Measurements from ENCODE around the gene ACVR1. TPM values are rescaled to one million over a fixed set of nuclear protein-coding genes. Genes with fewer than 3 reads are reported as not detected.

Gene ACVR1
- total and polyA plus RNA-seq, 2 donors (not counting 3 experiments of a cell fraction or from before 2014, with no cell fraction given) = 24.8 to 33.6 TPM

DNA sequence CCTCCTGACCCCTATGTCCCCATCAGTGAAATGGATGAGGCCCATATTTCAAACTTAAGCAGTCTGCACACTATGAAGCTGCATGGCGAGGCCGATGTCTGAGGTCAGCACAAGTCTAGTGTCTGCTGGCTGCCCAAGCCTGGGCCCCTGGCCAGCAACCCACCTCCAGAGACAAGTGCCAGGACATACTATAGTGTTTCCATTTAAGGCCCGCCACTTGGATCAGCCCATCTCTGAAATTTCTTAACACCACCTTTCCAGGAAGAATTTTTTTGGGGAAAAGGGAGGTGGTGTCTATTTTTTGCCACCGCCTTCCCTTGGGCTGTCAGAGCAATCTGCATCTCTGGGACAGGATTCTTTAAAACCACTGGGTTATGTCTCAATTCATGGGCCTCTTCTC, 1.8 kb downstream of the ACVR1 start:
- CTCF ChIA-PET = interaction anchor here (0.8 to 2.6 kb wide), 3 partner anchors 8 to 150 kb away, joined by 3 to 18 read pairs (median 6); no protein-coding TSS in a partner anchor
- TF ChIP-seq EZH2 (IDR thresholded peaks at IDR 0.05; ENCODE audit: borderline replicate concordance, low read depth, low read length, severe bottlenecking) = no peak
- dilution Hi-C loops (cut with MboI; ENCODE audit: extremely low pct_ligation_motif_present, low sequenced_read_pairs) = no loop called here
- Histone ChIP-seq H3K36me3 (ENCODE audit: control insufficient read depth in 2 of 2, extremely low read depth in 1 of 2, insufficient read depth in 2 of 2, low read length in 2 of 2) (no peaks in the 10 kb centered on the region), H4K20me1 (replicated peaks; ENCODE audit: control insufficient read depth, extremely low read depth, insufficient read depth, low read length) (peaks cover 3% of the 10 kb centered on the region), H3K79me2 (ENCODE audit: control insufficient read depth, insufficient read depth, low read length) (peaks cover 57% of the 10 kb centered on the region), H3K27me3 (ENCODE audit: control insufficient read depth in 2 of 2, insufficient read depth in 2 of 2, low read length in 2 of 2) (no peaks in the 10 kb centered on the region), H3K9ac (replicated peaks; ENCODE audit: extremely low read depth, insufficient read depth, low read length) (peak overlapping the region; percentile 42), H2AFZ (ENCODE audit: low read depth, low read length) (no peak overlapping the region), H3K9me3 (replicated peaks; ENCODE audit: control insufficient read depth, insufficient read depth, low read length) (no peaks in the 10 kb centered on the region), H3K27ac (ENCODE audit: insufficient read depth, low read depth, low read length) (peak overlapping the region; percentile 6), H3K4me1 (ENCODE audit: control insufficient read depth, extremely low read depth, insufficient read depth, low read length) (peaks cover 21% of the 10 kb centered on the region), H3K9me1 (replicated peaks; ENCODE audit: control insufficient read depth, extremely low read depth, insufficient read depth, low read length) (no peaks in the 10 kb centered on the region), H3K4me2 (ENCODE audit: insufficient read depth, low read length) (peak overlapping the region; percentile 52), H3K4me3 (replicated peaks in 1 of 3; ENCODE audit: insufficient read depth in 1 of 3, low read depth in 1 of 3, low read length in 3 of 3) (peak overlapping the region in 2 of 3 experiments; percentile 64 to 95)
- POLR2A ChIA-PET = no interaction called here
- no TSS peak for BruUV-seq (replicated peaks)
- intact Hi-C loops (cut with micrococcal nuclease) = no loop called here
- peak; percentile 60 for FAIRE-seq
- DNase-seq (ENCODE audit: low read depth, low spot score) = peak; percentile 35

DNA sequence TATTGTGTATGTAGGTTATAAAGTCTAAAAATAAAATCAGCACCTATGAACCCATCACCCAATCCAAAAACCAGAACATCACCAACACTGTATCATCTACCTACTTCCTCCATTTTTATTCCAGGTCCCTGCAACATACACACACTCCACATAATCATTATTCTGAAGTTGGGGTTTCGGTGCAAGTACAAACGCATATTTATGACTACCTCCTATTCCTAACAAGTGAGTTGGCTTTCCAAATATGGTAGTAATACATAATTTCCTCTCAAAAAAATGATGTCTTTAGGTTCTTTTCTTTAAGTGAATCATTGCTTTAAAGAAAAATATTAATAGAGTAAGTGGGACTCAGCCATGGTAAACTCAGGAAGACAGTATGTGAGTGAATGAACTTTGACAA, 3.3 kb downstream of the ACVR1 start:
- dilution Hi-C loops (cut with MboI; ENCODE audit: extremely low pct_ligation_motif_present, low sequenced_read_pairs) = no loop called here
- Histone ChIP-seq H3K9ac (replicated peaks; ENCODE audit: extremely low read depth, insufficient read depth, low read length) (no peak overlapping the region), H3K27me3 (ENCODE audit: control insufficient read depth in 2 of 2, insufficient read depth in 2 of 2, low read length in 2 of 2) (no peaks in the 10 kb centered on the region), H3K36me3 (ENCODE audit: control insufficient read depth in 2 of 2, extremely low read depth in 1 of 2, insufficient read depth in 2 of 2, low read length in 2 of 2) (no peaks in the 10 kb centered on the region), H3K27ac (ENCODE audit: insufficient read depth, low read depth, low read length) (no peak overlapping the region), H3K4me3 (replicated peaks in 1 of 3; ENCODE audit: insufficient read depth in 1 of 3, low read depth in 1 of 3, low read length in 3 of 3) (no peak overlapping the region), H4K20me1 (replicated peaks; ENCODE audit: control insufficient read depth, extremely low read depth, insufficient read depth, low read length) (peaks cover 3% of the 10 kb centered on the region), H2AFZ (ENCODE audit: low read depth, low read length) (no peak overlapping the region), H3K4me1 (ENCODE audit: control insufficient read depth, extremely low read depth, insufficient read depth, low read length) (peaks cover 26% of the 10 kb centered on the region), H3K9me3 (replicated peaks; ENCODE audit: control insufficient read depth, insufficient read depth, low read length) (no peaks in the 10 kb centered on the region), H3K4me2 (ENCODE audit: insufficient read depth, low read length) (no peak overlapping the region), H3K79me2 (ENCODE audit: control insufficient read depth, insufficient read depth, low read length) (peaks cover 64% of the 10 kb centered on the region), H3K9me1 (replicated peaks; ENCODE audit: control insufficient read depth, extremely low read depth, insufficient read depth, low read length) (no peaks in the 10 kb centered on the region)
- TF ChIP-seq EZH2 (IDR thresholded peaks at IDR 0.05; ENCODE audit: borderline replicate concordance, low read depth, low read length, severe bottlenecking) (no peak), POLR2AphosphoS5 (IDR thresholded peaks at IDR 0.05; ENCODE audit: insufficient read depth, low read depth, low read length) (no peak), MYC (IDR thresholded peaks at IDR 0.05; ENCODE audit: low read depth, low read length) (no peak), JUN (IDR thresholded peaks at IDR 0.05; ENCODE audit: borderline replicate concordance, insufficient read depth, insufficient read length, low read depth) (no peak), FOS (IDR thresholded peaks at IDR 0.05; ENCODE audit: borderline replicate concordance, insufficient read depth, low read length) (no peak), POLR2A (IDR thresholded peaks at IDR 0.05; ENCODE audit: low read depth, low read length) (no peak), GATA2 (IDR thresholded peaks at IDR 0.05; ENCODE audit: insufficient read depth, insufficient read length, low read depth, low read length) (no peak)
- TF ChIP-seq, protein P1, sequence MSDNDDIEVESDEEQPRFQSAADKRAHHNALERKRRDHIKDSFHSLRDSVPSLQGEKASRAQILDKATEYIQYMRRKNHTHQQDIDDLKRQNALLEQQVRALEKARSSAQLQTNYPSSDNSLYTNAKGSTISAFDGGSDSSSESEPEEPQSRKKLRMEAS (IDR thresholded peaks at IDR 0.05; ENCODE audit: insufficient read depth, insufficient read length) = no peak
- TF ChIP-seq, protein P2, sequence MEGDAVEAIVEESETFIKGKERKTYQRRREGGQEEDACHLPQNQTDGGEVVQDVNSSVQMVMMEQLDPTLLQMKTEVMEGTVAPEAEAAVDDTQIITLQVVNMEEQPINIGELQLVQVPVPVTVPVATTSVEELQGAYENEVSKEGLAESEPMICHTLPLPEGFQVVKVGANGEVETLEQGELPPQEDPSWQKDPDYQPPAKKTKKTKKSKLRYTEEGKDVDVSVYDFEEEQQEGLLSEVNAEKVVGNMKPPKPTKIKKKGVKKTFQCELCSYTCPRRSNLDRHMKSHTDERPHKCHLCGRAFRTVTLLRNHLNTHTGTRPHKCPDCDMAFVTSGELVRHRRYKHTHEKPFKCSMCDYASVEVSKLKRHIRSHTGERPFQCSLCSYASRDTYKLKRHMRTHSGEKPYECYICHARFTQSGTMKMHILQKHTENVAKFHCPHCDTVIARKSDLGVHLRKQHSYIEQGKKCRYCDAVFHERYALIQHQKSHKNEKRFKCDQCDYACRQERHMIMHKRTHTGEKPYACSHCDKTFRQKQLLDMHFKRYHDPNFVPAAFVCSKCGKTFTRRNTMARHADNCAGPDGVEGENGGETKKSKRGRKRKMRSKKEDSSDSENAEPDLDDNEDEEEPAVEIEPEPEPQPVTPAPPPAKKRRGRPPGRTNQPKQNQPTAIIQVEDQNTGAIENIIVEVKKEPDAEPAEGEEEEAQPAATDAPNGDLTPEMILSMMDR (IDR thresholded peaks at IDR 0.05; ENCODE audit: extremely low read depth in 1 of 2, insufficient read depth in 1 of 2, low read depth in 1 of 2, low read length in 2 of 2) = no peak
- DNase-seq (ENCODE audit: low read depth, low spot score) = no peak
- no peak for FAIRE-seq
- intact Hi-C loops (cut with micrococcal nuclease) = no loop called here
- ChIA-PET CTCF (interaction anchor here (1.3 kb wide), 1 partner anchor 85 kb away, joined by 3 read pairs; no protein-coding TSS in a partner anchor), POLR2A (no interaction called here)
- BruUV-seq (replicated peaks) = no TSS peak

Measured in endothelial cell of umbilical vein (primary cell).